ENCODE data around the gene GPX5.

DNA sequence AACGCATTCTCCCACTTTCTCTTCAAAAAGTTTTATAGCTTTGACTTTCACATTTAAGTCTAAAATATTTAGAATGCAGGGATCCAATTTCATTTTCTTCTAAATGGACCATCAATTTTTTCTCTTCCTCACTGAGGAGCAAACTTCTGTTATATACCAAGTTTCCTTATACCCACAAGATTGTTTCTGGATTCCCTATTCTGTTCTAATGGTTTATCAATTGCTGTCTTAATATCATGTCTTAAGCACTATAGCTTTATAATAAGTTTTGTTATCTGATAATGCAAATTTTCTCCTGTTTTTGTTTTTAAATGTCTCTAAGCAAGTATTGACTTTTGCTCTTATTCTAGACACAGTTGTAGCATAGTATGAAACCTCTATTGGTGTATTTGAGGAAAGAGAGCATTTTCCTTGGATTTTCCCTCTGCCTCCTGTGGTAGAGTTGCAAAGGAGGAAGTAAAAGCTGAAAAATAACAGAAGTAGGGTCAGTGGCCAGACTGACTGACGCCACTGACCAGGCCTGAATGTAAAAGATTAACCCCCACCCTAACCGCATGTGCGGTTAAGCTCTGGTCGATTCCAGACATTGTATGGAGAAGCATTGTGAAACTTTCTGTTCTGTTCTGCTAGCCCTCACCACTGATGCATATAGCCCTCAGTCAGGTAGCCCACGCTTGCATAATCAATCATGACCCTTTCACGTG, 40.3 kb downstream of the GPX5 start:
- TF ChIP-seq, protein P1, sequence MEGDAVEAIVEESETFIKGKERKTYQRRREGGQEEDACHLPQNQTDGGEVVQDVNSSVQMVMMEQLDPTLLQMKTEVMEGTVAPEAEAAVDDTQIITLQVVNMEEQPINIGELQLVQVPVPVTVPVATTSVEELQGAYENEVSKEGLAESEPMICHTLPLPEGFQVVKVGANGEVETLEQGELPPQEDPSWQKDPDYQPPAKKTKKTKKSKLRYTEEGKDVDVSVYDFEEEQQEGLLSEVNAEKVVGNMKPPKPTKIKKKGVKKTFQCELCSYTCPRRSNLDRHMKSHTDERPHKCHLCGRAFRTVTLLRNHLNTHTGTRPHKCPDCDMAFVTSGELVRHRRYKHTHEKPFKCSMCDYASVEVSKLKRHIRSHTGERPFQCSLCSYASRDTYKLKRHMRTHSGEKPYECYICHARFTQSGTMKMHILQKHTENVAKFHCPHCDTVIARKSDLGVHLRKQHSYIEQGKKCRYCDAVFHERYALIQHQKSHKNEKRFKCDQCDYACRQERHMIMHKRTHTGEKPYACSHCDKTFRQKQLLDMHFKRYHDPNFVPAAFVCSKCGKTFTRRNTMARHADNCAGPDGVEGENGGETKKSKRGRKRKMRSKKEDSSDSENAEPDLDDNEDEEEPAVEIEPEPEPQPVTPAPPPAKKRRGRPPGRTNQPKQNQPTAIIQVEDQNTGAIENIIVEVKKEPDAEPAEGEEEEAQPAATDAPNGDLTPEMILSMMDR (IDR thresholded peaks at IDR 0.05; ENCODE audit: poor library complexity) = no peak
- TF ChIP-seq EZH2 (IDR thresholded peaks at IDR 0.05; ENCODE audit: borderline replicate concordance) = no peak
